Activated CD4-positive, alpha-beta T cell treated with anti-CD3 and anti-CD28 coated beads for 36 hours (primary cell): Measurements from ENCODE around the gene ITSN2. TPM values are rescaled to one million over a fixed set of nuclear protein-coding genes. Genes with fewer than 3 reads are reported as not detected.
"Not testable (repeated sequence)": the region's sequence is repeated elsewhere in the genome, so short reads cannot be mapped to it uniquely, and the experiment has no call there.

Source experiments
- ATAC-seq: fragments of 200-7000 bp; cut with Tn5 transposase; one replicate; pipeline ENCODE4 v1.10.0; 2021; ENCODE audit warnings: mild to moderate bottlenecking, moderate library complexity
- CTCF ChIA-PET: fragments of 350-600 bp; sonication (Branson Sonifier 250); formaldehyde crosslinking; loops from one replicate; lab custom pipeline; 2021; ENCODE audit warnings: antibody characterized with exemption; lab: Charles Lee
- POLR2A ChIA-PET: fragments of 350-600 bp; sonication (Branson Sonifier 250); formaldehyde crosslinking; loops from one replicate; lab custom pipeline; 2021; ENCODE audit warnings: antibody characterized with exemption, inconsistent platforms; lab: Charles Lee
- DNase-seq: peaks from one replicate; pipeline ENCODE4 v3.0.0-alpha.2; 2020
- H3K27ac Mint-ChIP-seq: one replicate; pipeline ENCODE4 v1.8.0; 2021; ENCODE audit warnings: mixed read lengths
- H3K27me3 Mint-ChIP-seq: one replicate; pipeline ENCODE4 v1.8.0; 2021; ENCODE audit warnings: mixed read lengths
- H3K36me3 Mint-ChIP-seq: one replicate; pipeline ENCODE4 v1.8.0; 2021; ENCODE audit warnings: low read depth, mixed read lengths
- H3K4me1 Mint-ChIP-seq: one replicate; pipeline ENCODE4 v1.8.0; 2021; ENCODE audit warnings: mixed read lengths
- H3K4me3 Mint-ChIP-seq: one replicate; pipeline ENCODE4 v1.8.0; 2021; ENCODE audit warnings: mild to moderate bottlenecking, moderate library complexity, mixed read lengths
- H3K9me3 Mint-ChIP-seq: one replicate; pipeline ENCODE4 v1.8.0; 2021; ENCODE audit warnings: low read depth, mixed read lengths
- intact Hi-C, 2 experiments: fragments of 100-400 bp; cut with DNase I in 1 of 2; cut with micrococcal nuclease in 1 of 2; formaldehyde crosslinking; loops; one replicate each; pipeline versions ENCODE4 v1.14.2 to v1.15.1; 2022 to 2024; cut with DNase I, micrococcal nuclease
- total RNA-seq, 2 experiments: library from RNA; stranded (reverse); gene quantifications; one replicate each; pipeline ENCODE4 v1.2.3, GENCODE V29; 2021

ITSN2 gene
- total RNA-seq = 10 to 100 TPM; 46.0 to 49.6 TPM

GRCh38 chr2:24360050-24360962 lies at the start of gene ITSN2:
Gene ITSN2 (minus strand): TSS chr2:24360536. CDS start chr2:24328082, 32,454 bp downstream.
- H3K36me3 Mint-ChIP-seq = peaks cover 5% of the 10 kb centered on the region
- H3K4me1 Mint-ChIP-seq = peaks cover 29% of the 10 kb centered on the region

DNA sequence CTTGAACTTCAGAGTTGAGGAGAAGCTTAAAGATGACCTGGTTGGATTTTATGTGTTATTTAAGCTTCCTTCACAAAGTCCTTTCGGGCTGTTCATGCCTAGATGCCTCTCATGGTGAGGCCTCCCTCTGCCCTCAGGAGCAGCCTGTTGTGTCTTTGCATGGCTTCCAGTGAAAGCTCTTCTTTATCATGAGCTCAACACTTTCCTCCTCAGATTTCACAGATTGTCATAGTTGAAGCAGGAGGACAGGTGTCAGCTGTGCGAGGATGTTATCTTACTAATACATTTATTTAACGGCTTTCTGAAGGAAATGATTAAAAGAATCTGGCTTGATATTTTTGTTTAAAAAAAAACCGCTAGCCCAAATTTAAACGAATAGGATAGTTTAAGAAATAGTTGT lies 48.8 kb upstream of the ITSN2 start:
- ChIA-PET POLR2A (no interaction called here), CTCF (interaction anchor here (0.6 to 3.7 kb wide), 21 partner anchors 10 to 798 kb away, joined by 3 to 67 read pairs (median 4); partner anchors contain the start of genes CENPO and PTRHD1)
- no peak for ATAC-seq
- no peaks in the 10 kb centered on the region for H3K4me1 Mint-ChIP-seq
- H3K36me3 Mint-ChIP-seq = no peaks in the 10 kb centered on the region
- no peak overlapping the region for H3K27ac Mint-ChIP-seq
- H3K9me3 Mint-ChIP-seq = no peaks in the 10 kb centered on the region
- no peak overlapping the region for H3K4me3 Mint-ChIP-seq
- intact Hi-C loops = no loop called here
- H3K27me3 Mint-ChIP-seq = peaks cover 10% of the 10 kb centered on the region
- no peak for DNase-seq

More at GRCh38 chr2:24360050-24360962, at the start of gene ITSN2:
- Mint-ChIP-seq H3K27ac (peak within 1 kb of the TSS; percentile 94), H3K27me3 (no peaks in the 10 kb centered on the region), H3K4me3 (peak within 1 kb of the TSS; percentile 84), H3K9me3 (no peaks in the 10 kb centered on the region)
- intact Hi-C loops = loop anchor here in 1 of 2 experiments (1.0 to 2.0 kb wide), 7 partner anchors 45 to 682 kb away; partner anchors contain the start of genes CENPO, DNAJC27, EFR3B and NCOA1
- peak; percentile 90 for DNase-seq
- peak; percentile 89 for ATAC-seq
- ChIA-PET POLR2A (interaction anchor here (0.5 kb wide), 1 partner anchor 368 kb away, joined by 3 read pairs; no protein-coding TSS in a partner anchor), CTCF (interaction anchor here (0.6 to 0.7 kb wide), 2 partner anchors 147 to 1198 kb away, joined by 3 to 4 read pairs; no protein-coding TSS in a partner anchor)

DNA sequence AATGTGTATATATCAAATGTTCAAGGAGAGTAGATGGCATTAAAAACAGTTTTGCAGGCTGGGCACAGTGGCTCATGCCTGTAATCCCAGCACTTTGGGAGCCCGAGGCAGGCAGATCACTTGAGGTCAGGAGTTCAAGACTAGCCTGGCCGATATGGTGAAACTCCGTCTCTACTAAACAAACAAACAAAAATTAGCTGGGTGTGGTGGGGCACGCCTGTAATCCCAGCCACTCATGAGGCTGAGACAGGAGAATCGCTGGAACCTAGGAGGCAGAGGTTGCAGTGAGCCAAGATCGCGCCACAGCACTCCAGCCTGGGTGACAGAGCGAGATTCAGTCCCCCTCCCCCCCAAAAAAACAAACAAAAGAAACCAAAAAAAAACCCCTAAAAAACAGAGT lies 48.4 kb upstream of the ITSN2 start:
- ATAC-seq, DNase-seq, H3K4me1 Mint-ChIP-seq, intact Hi-C loops, H3K9me3 Mint-ChIP-seq, H3K27ac Mint-ChIP-seq, POLR2A ChIA-PET, H3K4me3 Mint-ChIP-seq, H3K36me3 Mint-ChIP-seq: not testable (repeated sequence)
- peaks cover 12% of the 10 kb centered on the region for H3K27me3 Mint-ChIP-seq
- CTCF ChIA-PET = interaction anchor here (0.7 to 3.7 kb wide), 12 partner anchors 10 to 620 kb away, joined by 3 to 67 read pairs (median 4); partner anchors contain the start of genes CENPO and PTRHD1

DNA sequence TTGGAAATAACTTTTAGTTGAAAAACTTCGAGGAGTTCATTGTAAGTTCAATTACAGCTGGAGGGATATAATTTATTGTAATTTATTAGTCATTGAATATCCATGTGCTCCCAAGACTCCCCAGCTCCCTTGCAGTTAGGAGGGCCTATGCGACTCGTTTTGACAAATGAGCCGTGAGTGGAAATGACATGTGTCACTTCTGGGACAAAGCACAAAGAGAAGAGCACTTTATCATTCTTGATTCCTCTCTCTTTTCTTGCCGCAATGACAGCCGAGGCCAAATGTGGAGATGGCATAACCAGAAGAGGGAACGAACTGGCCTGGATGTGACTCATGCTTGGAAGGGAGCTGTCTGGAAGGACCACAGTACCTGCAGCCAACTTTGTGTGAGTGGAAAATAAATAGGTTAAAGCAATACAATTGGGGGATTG lies 44.2 kb upstream of the ITSN2 start:
- ChIA-PET POLR2A (no interaction called here), CTCF (interaction anchor here (0.9 kb wide), 1 partner anchor 16 kb away, joined by 3 read pairs; no protein-coding TSS in a partner anchor)
- H3K27ac Mint-ChIP-seq = no peak overlapping the region
- H3K4me1 Mint-ChIP-seq = peaks cover 18% of the 10 kb centered on the region
- no peaks in the 10 kb centered on the region for H3K36me3 Mint-ChIP-seq
- no peaks in the 10 kb centered on the region for H3K9me3 Mint-ChIP-seq
- H3K27me3 Mint-ChIP-seq = peaks cover 19% of the 10 kb centered on the region
- DNase-seq = no peak
- no peak overlapping the region for H3K4me3 Mint-ChIP-seq
- intact Hi-C loops = no loop called here
- ATAC-seq = no peak

- intact Hi-C loops = no loop called here
- no peak for ATAC-seq
- no peak overlapping the region for H3K27ac Mint-ChIP-seq
- CTCF ChIA-PET = no interaction called here
- DNase-seq = no peak
- peaks cover 18% of the 10 kb centered on the region for H3K4me1 Mint-ChIP-seq
- H3K27me3 Mint-ChIP-seq = peaks cover 19% of the 10 kb centered on the region
- no peak overlapping the region for H3K4me3 Mint-ChIP-seq
- POLR2A ChIA-PET = no interaction called here
- H3K9me3 Mint-ChIP-seq = no peaks in the 10 kb centered on the region
- no peaks in the 10 kb centered on the region for H3K36me3 Mint-ChIP-seq
Measured at GRCh38 chr2:24403832-24404212, 43.5 kb upstream of the ITSN2 start.

DNA sequence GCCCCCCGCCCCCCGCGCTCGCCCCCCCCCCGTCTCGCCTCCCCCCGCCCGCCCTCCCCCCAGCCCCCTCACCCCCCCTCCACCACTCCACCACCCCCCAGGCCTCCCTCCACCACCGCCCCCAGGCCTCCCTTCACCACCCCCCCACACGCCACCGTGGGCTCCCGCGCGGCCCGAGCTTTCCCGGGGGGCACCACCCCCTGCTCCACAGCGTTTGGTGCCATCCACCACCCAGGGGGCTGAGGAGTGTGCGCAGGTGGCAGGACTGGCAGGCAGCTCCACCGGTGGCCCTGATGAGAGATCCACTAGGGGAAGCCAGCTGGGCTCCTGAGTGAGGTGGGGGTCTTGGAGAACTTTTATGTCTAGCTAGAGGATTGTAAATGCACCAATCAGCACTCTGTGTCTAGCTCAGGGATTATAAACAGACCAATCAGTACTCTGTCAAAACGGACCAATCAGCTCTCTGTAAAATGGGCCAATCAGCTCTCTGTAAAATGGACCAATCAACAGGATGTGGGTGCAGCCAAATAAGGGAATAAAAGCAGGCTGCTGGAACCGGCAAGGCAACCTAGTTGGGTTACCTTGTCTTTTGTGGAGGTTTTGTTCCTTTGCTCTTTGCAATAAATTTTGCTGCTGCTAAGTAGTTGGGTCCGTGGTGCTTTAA lies 43.0 kb upstream of the ITSN2 start:
- DNase-seq = no peak
- POLR2A ChIA-PET = no interaction called here
- no peak for ATAC-seq
- no peaks in the 10 kb centered on the region for H3K36me3 Mint-ChIP-seq
- peaks cover 16% of the 10 kb centered on the region for H3K27me3 Mint-ChIP-seq
- H3K4me3 Mint-ChIP-seq = no peak overlapping the region
- H3K27ac Mint-ChIP-seq = no peak overlapping the region
- H3K4me1 Mint-ChIP-seq = peaks cover 18% of the 10 kb centered on the region
- no peaks in the 10 kb centered on the region for H3K9me3 Mint-ChIP-seq
- intact Hi-C loops = no loop called here
- CTCF ChIA-PET = interaction anchor here (0.6 kb wide), 1 partner anchor 479 kb away, joined by 3 read pairs; no protein-coding TSS in a partner anchor

DNA sequence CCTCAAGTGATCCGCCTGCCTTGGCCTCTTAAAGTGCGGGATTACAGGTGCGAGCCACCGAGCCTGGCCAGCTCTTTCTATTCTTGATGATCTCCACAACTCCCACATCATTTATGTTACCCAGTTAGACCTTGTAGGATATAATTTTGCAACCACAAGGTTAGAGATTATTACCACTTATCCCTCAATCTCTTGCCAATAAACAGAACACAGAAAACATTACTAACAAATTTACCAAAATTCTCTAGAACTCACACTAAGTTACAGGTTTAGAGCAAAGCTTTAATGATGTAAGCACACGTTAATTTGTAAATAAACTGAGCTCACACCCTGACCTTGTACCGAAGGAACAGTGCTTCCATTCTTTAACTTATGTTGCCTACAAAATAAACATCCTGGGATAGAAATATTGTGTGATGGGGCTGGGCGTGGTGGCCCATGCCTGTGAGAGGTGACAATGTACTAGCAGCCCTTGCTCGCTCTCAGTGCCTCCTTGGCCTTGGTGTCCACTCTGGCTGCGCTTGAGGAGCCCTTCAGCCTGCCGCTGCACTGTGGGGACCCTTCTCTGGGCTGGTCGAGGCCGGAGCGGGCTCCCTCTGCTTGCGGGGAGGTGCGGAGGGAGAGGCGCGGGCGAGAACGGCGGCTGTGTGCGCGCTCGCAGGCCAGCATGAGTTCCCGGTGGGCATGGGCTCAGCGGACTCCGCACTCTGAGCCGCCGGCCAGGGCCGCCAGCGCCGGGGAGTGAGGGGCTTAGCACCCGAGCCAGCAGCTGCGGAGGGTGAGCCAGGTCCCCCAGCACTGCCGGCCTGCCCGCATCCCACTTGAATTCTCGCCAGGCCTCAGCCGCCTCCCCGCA lies 42.1 kb upstream of the ITSN2 start:
- ATAC-seq (no peak), DNase-seq (no peak)
- no peak overlapping the region for H3K27ac Mint-ChIP-seq
- peaks cover 18% of the 10 kb centered on the region for H3K4me1 Mint-ChIP-seq
- H3K4me3 Mint-ChIP-seq = no peak overlapping the region
- intact Hi-C loops = no loop called here
- H3K36me3 Mint-ChIP-seq = no peaks in the 10 kb centered on the region
- H3K27me3 Mint-ChIP-seq = peaks cover 13% of the 10 kb centered on the region
- ChIA-PET CTCF (interaction anchor here (0.6 to 1.1 kb wide), 4 partner anchors 8 to 480 kb away, joined by 3 to 4 read pairs (median 3); no protein-coding TSS in a partner anchor), POLR2A (no interaction called here)
- no peaks in the 10 kb centered on the region for H3K9me3 Mint-ChIP-seq

GRCh38 chr2:24400207-24400907 lies 40.0 kb upstream of the ITSN2 start:
- peaks cover 18% of the 10 kb centered on the region for H3K4me1 Mint-ChIP-seq
- peaks cover 12% of the 10 kb centered on the region for H3K27me3 Mint-ChIP-seq
- H3K4me3 Mint-ChIP-seq = no peak overlapping the region
- DNase-seq = no peak
- POLR2A ChIA-PET = interaction anchor here (0.5 to 0.6 kb wide), 2 partner anchors 572 to 715 kb away, joined by 4 read pairs; no protein-coding TSS in a partner anchor
- intact Hi-C loops = no loop called here
- CTCF ChIA-PET = interaction anchor here (0.5 kb wide), 1 partner anchor 17 kb away, joined by 3 read pairs; no protein-coding TSS in a partner anchor
- ATAC-seq = no peak
- H3K9me3 Mint-ChIP-seq = no peaks in the 10 kb centered on the region
- H3K36me3 Mint-ChIP-seq = no peaks in the 10 kb centered on the region
- no peak overlapping the region for H3K27ac Mint-ChIP-seq

DNA sequence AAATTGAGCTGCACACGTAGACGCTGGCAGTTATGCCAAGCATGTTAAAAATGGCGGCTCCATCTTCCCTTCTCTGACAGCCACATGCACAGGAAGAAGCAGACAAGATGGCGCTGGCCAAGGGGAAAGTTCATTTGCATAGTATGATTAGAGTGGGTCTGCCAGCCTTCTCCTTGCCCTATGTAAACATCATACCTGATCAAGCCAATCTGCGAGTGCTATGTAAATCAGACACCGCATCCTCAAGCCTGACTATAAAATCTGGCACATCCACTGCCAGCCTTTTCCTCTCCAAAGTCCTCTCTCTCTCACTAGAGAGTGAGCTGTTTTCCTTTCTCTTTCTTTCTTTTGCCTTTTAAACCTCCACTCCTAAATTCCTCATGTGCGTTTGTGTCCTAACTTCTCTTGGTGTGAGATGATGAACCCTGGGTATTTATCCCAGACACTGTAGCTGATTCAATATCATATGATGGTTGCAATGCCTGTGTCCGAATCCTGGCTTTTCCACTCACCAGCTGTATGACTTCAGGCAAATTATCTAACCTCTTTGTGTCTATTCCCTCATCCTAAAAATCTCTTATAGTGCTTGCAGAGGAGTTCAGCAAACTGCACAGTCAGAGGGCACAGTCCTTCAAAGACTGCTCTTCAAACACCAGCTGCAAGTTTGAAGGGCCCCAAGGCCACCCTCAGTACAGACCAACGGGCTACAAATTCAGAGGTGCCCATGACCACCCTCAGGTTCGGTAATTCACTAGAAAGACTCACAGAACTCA lies 39.3 kb upstream of the ITSN2 start:
- ATAC-seq (no peak), DNase-seq (no peak)
- H3K9me3 Mint-ChIP-seq = no peaks in the 10 kb centered on the region
- POLR2A ChIA-PET = interaction anchor here (0.5 to 0.6 kb wide), 2 partner anchors 573 to 715 kb away, joined by 4 read pairs; no protein-coding TSS in a partner anchor
- CTCF ChIA-PET = interaction anchor here (0.5 to 1.2 kb wide), 2 partner anchors 10 to 17 kb away, joined by 3 to 6 read pairs; no protein-coding TSS in a partner anchor
- no peak overlapping the region for H3K27ac Mint-ChIP-seq
- H3K27me3 Mint-ChIP-seq = peaks cover 13% of the 10 kb centered on the region
- H3K36me3 Mint-ChIP-seq = no peaks in the 10 kb centered on the region
- peaks cover 18% of the 10 kb centered on the region for H3K4me1 Mint-ChIP-seq
- no peak overlapping the region for H3K4me3 Mint-ChIP-seq
- intact Hi-C loops = no loop called here
